LNCAP (cell line): ENCODE results near the gene CACNA2D4.

Experiments
- TF ChIP-seq, protein P1 (sequence below): fragments of 450-650 bp; IDR thresholded peaks from 2 replicates; pipeline ENCODE4 v1.5.1; 2017; ENCODE audit warnings: mild to moderate bottlenecking

CACNA2D4 gene

GRCh38 chr12:1907652-1908611 lies 10.5 kb downstream of the CACNA2D4 start:
- TF ChIP-seq, protein P1, sequence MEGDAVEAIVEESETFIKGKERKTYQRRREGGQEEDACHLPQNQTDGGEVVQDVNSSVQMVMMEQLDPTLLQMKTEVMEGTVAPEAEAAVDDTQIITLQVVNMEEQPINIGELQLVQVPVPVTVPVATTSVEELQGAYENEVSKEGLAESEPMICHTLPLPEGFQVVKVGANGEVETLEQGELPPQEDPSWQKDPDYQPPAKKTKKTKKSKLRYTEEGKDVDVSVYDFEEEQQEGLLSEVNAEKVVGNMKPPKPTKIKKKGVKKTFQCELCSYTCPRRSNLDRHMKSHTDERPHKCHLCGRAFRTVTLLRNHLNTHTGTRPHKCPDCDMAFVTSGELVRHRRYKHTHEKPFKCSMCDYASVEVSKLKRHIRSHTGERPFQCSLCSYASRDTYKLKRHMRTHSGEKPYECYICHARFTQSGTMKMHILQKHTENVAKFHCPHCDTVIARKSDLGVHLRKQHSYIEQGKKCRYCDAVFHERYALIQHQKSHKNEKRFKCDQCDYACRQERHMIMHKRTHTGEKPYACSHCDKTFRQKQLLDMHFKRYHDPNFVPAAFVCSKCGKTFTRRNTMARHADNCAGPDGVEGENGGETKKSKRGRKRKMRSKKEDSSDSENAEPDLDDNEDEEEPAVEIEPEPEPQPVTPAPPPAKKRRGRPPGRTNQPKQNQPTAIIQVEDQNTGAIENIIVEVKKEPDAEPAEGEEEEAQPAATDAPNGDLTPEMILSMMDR: no peak

- TF ChIP-seq, protein P1: no peak
Measured at GRCh38 chr12:1906579-1906978, 11.9 kb downstream of the CACNA2D4 start.

GRCh38 chr12:1904875-1905274 lies 13.6 kb downstream of the CACNA2D4 start:
- TF ChIP-seq, protein P1: no peak

GRCh38 chr12:1896964-1897363 lies 21.5 kb downstream of the CACNA2D4 start:
- TF ChIP-seq, protein P1: no peak

DNA sequence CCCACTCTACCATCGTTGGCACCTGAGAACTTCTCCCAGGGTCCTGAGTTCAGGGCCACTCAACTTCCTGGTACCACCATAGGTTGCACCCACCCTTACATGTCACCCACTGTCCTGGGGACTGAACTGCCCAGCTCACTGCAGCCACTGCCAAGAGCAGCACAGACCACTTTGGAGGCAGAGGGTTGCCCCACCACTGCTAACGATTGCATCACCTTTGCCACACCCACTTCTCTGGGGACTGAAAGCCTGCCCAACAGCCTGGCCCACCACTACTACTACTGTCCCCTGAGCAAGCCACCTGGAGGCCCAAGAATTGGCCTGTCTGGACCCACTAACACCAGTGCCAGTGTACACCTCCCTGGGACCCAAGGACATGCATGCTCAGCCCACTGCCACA lies 27.6 kb downstream of the CACNA2D4 start:
- TF ChIP-seq, protein P1: no peak

DNA sequence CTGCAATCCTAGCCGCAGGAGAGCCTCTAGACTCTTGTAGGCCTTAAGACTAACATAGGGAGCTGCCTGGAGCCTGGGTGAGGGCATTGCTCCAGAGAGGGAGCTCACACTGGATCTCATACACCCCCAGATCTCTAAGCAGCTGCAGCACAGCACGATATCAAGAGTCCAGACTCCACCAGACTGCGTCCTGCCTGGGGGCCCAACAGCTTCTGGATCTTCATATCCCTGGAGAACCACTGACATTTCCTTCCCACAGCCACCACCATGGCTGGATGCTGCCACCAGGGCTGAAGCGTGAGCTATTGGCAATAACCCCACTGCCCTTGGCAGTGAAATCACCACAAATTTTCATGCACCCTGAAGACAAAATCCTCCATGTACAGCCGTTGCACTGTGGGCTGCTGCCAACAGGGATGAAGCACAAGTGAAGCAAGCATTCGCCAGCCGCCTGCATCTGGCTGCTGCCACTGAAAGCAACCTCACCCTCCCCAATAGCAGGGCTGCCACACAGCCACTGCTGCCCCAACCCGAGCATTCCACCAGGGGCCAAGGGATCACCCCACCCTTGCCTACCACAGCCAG lies 28.2 kb downstream of the CACNA2D4 start:
- TF ChIP-seq, protein P1: no peak

GRCh38 chr12:1888923-1889322 lies 29.5 kb downstream of the CACNA2D4 start:
- TF ChIP-seq, protein P1: no peak
